NCI-H2081 treated with DMSO at 0.1 percent for 48 hours (cell line): Measurements from ENCODE around the gene CPXM1.
"Not testable (repeated sequence)": the region's sequence is repeated elsewhere in the genome, so short reads cannot be mapped to it uniquely, and the experiment has no call there.

Source experiments
- DNase-seq: peaks from one replicate; lab custom pipeline; 2025; lab: John Stamatoyannopoulos, UW

Gene CPXM1

DNA sequence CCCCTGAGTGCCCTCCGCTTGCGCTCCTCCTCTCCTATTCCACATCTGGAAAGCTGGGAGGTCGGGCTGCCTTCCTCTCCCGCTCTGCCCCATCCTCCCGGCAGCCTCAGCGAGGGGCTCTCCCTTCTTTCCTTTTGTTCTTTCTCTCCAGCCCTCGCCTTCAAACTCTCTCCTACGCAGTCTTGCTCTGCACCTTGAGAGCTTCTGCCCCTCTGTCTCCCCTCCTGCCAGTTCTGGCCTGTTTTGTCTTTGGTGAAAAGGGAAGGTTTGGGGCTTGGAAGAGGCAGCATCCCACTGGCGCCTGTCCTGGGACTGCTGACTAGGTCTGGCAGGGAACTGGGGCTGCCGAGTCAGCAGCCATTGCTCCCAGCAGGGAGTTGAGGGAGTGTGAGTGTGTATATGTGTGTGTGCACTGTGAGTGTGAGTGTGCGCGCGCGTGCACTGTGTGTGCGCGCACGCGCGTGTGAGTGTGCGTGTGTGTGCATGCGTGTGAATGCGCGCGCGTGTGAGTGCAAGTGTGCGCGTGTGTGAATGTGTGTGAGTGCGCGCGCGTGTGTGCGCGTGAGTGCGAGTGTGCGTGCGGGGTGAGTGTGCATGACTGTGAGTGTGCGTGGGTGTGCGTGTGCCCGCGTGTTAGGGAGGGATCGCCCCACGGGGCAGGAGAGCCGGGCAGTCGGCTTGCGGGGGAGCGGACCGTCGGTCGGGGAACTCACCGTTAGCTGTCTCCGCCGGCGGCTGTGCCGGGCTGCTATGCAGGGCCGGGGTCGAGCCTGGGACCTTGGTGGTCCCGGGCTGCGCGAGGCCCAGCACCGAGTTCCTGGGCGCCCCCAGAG lies 523 bp downstream of the CPXM1 start:
- DNase-seq = no peak

DNA sequence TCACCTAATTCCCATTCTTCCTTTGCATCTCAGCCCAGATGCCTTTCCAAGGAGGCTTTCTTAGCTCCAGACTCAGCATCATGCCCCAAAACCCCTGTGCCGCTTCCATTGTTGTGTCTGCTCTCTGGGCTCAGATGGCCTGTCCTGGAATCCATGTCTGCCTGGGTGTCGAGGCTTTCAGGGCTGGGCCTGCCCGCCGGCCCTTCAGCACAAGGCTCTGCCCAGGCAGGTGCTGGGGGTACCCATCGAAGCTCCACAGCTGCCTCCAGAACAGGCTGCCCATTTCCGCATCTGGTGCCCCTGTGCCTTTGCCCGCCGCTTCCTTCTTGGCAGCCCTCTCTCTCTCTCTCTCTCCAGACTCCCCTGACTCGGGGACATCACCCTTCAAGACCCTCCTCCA lies 1.2 kb downstream of the CPXM1 start:
- no peak for DNase-seq

DNA sequence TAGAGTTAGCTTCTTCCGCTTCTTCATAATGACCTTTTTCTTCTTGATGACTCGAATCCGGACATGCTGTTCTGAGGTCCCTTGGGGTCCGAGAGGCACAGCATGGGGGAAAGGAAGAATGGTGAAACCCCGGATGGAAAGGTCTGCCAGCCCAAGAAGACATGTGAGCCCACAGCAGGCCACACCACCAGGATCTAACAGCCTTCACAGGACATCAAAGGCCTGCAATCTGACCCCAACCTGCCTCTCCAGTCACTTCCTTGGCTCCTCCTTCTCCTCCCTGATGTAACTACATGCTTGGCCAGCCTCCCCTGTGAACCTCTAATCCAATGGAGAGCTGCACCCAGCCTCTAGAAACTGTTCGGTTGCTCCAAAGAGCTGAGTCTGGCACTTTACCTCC lies 1.6 kb downstream of the CPXM1 start:
- DNase-seq = no peak

DNA sequence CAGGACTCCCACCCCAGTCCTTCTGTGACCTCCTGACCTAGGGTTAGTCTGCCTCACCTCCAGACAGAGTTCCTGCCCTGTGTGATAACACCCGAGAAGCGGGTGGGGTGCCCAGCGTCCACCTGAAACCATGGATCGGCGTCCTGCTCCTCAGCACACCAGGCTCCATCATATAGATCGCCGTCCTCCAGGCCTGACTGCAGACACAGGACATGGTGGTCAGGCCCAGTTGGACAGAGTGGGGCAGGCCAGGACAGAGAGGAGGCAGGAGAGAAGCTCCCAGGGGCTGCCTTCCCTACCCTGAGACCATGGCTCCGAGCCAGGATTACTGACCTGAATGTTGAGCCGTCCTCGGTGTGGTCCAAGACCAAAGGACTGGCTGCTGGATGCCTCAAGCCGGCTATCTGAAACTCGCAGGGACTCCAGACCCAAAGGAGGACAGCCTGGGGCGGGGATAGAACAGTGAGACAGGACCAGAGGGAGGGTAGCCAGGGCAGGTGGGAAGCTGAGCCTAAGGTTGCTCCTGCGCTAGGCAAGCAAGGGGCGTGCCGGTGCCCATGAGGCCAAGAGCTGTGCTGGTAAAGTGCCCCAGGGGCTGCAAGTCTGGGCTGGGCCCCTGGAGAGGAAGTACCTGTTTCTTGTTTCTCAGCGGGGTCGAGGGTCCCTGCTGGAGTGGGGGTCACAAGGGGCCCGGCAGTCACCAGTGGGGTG lies 2.2 kb downstream of the CPXM1 start:
- no peak for DNase-seq

DNA sequence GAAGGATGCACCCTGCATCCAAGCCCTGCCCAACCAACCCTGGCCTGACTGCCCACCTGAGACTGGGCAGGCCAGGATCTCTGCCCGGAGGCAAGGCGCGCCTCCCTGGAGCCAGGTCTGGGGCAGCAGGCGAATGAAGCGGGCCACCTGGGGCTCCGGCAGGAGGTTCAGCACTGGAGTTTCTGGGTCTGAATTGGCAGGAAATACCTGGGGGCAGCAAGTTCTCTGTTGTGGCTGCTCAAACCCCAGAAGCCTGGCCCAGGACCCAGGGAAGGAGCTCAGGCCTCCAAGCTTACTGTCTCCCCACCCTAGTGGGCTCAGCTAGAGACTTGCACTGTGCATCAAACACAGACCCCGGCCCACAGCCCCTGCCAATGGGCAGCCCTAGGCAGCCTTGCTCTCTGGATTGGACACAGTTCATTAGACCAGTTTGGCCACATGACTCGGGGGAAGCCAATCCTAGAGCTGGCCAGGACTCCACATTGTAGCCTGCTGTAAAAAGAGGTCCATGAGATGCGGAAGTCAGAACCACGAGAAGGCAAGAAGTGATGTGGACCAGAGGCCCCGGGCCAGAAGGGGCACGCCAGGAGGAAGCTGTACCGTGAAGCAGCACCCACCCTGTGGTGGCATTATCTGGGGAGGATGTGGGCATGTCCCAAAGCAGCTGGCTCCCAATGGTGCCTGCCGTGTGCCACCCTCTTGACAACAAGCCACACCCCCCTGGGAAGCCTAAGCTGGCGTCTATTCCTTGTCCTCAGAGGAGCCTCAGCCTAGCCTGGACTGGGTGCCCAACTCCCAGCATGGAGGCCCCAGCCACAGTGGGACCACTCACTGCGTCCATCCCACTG lies 3.1 kb downstream of the CPXM1 start:
- no peak for DNase-seq

DNA sequence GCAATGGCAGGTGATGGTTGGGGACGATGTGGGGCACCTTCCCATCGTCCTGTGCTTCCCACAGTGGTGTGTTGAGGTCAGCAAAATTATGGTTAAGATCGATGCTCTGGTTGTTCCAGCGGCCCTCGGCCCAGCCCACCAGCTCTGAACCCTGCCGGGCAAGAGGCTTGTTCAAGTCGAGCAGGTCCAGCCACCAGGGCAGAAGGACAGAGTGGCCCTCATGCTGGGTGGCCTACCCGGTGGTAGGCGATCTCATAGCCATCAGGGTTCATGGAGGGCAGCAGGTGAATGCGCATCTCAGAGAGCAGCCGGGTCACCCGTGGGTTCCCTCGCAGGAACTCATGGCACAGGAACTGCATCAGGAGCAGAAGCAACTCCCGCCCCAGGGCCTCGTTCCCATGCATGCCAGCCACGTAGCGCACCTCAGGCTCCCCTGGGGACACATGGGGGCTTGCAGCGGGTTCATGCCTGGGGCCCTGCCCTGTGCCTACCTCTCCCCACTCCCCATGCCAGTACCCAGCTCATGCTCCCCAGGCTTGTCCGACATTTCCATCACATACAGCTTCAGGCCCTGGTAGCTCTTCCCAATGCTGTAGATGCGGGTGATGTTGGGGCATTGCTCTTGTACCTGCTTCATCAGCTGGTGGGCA lies 4.3 kb downstream of the CPXM1 start:
- DNase-seq = no peak

DNA sequence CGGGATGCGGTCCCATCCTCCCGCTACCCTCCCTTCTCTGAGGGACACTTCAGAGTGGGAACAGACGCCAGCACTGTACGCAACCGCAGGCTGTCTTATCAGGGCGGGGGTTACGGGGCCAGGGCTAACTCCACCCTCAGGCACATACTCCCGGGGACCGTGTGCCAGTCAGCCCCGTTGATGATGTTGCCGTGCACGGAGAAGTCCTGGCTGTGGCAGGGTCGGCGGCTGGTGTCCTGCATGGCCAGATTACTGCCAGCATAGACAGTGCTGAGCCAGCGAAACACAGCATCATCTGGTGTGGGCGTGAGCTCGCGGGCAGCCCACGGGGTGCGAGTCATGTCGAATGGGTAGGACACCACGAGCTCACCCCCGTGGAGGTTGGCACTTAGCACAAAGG lies 5.0 kb downstream of the CPXM1 start:
- no peak for DNase-seq

DNA sequence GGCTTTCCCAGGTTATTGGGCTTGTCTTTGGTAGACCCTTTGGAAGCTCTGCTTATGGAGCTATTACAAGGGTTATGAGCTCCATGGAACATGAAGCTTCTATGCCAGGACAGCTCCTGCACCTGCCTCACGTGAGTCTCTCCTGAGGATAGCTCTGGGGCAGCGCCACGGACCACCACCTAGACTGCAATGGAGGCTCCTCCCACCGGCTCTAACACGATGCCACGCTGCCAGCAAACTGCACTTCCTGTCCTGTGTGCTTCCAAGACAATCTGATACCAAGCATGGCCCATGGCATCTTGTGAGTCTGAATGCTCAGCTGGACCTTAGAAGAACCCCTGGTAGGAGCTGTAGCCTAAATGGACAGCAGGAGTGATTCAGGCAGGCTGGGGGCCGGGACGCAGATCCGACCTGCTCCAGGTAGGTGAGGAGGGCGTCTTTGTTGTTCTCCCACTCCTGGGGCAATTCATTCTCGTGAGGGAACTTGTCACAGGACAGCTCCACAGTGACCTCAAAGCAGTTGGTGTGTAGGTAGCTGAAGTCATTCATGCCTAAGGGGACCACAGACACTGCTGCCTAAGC lies 5.5 kb downstream of the CPXM1 start:
- no peak for DNase-seq

DNA sequence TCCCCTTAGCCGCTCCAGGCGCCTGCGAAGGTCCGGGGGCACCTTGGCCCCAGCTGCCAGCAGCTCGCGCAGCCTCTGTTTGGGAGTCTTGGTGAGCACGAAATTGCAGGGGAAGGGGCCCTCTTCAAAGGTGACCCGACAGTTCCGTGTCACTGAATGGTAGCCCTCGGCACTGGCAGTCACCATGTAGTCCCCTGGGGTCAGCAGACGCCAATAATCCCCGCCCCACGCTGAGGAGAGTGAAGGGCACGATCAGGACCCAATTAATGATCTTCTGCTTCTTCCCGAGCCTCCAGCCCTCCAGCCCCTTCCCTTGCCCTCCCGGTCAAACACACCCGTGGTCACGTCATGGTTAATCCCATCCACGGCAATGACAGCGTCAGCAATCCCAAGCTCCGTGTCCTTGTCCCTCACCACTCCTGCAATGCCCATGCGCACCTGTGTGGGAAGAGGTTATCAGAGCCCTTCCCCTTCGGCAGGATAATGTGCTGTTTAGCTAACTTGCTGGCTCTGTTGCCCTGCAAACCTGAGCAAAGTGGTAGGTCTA lies 6.2 kb downstream of the CPXM1 start:
- no peak for DNase-seq

DNA sequence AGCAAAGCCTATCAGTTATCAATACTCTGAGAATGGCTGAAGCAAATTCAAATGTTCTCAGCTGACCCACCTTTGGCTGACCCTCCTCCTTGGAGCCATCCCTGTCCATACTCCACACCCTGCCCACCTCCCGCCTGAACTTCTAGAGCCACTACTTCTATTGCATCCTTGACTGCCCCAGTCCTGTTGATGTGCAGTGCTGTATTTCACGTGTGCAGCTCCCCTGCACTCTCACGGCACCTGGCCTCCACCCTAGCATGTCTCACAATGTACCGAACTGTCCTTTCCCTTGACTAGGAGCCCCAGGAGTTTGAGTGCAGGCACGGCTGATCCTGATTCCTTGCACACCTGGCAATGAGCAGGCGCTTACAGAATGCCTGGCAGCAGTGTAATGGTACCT lies 7.0 kb downstream of the CPXM1 start:
- no peak for DNase-seq

DNA sequence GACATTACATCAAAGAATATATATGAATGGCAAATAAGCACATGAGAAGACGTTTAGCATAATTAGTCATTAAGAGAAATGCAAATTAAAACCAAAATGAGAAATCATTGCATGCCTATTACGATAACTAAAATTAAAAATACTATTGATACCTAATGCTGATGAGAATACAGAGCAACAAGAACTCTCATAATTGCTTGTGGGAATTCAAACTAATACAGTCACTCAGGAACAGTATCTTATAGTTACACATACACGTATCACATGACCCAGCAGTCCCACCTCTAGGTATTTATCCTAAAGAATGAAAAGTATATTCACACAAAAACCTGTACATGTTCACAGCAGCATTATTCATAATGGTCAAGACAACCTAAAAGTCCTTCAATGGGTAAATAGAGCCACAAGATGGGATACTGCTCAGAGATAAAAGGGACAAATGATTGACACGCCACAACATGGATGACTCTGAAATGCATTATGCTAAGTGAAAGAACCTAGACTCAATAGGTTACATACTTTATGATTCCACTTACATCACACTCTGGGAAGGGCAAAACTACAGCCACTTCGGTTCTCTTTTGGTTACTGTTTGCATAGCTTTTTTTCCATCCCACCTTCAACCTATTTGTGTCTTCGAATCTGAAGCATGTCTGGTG lies 16.4 kb downstream of the CPXM1 start:
- DNase-seq = no peak

DNA sequence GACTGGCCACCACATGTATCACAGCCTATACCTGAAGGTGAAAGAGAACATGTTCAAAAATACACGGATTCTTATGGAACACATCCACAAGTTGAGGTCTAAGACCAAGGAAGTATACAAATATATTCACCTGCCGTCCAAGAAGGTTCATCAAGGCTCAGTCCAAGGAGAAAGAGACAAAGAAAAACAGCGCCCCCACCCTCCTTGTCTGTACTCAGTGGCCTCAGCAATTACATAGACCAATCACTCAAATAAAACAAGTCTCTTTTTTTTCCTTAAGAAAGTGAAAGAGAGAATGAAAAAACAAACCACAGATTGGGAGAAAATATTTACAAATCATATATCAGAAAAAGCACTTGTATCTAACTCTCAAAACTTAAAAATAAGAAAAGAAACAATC lies 19.5 kb downstream of the CPXM1 start:
- DNase-seq = no peak

DNA sequence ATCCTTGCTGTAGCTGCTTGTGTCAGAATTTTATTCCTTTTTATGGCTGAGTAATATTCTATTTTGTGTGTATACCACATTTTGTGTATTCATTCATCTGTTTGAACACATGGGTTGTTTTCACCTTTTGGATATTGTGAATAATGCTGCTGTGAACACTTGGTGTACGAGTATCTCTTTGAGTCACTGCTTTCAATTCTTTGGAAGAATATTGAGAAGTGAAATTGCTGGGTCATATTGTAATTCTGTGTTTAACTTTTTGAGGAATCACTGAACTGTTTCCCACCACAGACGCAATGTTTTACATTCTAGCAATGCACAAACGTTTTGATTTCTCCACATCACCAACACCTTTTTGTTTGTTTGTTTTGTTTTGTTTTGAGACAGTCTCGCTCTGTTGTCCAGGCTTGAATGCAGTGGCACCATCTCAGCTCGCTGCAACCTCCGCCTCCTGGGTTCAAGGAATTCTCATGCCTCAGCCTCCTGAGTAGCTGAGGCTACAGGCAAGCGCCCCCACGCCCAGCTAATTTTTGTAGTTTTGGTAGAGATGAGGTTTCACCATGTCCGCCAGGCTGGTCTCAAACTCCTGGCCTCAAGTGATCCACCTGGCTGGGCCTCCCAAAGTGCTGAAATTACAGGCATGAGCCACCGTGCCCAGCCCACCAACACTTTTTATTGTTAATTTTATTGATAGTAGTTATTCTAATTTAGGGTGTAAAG lies 21.7 kb downstream of the CPXM1 start:
- DNase-seq = no peak

DNA sequence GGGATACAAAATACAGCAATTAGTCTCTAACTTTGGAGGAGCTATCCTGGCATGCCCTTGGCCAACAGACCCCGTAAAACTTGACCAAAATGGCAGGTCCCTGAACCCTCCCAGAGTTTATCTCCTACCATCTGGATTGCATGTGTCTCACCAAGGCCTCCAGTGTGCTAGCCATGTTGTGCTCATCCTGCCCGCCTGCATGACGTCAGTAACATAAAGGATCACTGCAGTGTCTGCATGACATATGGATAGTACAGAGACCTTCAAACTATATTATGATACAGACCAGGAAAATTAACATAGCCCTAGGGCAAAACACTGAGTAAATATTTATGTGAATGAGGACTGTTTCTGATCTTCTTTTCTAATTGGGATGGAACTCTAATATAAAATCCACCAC lies 25.3 kb downstream of the CPXM1 start:
- no peak for DNase-seq

DNA sequence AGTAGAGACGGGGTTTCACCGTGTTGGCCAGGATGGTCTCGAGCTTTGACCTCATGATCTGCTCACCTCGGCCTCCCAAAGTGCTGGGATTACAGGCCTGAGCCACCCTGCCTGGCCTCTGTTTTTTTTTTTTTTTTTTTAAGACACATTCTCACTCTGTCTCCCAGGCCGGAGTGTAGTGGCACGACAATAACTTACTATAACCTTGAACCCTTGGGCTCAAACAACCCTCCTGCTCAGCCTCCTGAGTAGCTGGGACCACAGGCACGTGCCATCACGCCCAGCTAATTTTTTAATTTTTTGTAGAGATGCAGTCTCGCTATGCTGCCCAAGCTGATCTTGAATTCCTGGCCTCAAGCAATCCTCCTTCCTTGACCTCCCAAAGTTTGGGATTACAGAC lies 26.6 kb downstream of the CPXM1 start:
- no peak for DNase-seq

DNA sequence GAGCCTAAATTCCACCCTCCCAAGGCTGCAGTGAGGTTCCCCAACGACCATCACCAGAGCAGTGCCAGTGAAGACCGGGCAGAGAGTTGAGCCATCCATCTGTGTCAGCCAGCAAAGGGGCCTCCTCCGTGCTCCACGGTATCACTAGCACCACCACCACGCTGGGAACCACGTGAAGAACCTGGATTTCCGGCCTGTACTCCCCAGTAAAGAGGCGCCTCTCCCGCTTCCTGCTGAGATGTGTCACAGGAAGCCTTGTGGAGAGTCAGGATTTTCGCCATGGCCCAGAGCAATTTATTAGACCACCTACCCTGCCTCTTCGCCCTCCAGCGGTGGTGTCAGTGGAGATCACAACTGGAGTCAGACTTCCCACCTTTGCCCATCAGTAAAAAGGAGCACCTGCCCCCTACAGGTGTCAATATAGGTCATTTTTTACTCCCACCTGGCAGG lies 28.8 kb downstream of the CPXM1 start:
- no peak for DNase-seq

DNA sequence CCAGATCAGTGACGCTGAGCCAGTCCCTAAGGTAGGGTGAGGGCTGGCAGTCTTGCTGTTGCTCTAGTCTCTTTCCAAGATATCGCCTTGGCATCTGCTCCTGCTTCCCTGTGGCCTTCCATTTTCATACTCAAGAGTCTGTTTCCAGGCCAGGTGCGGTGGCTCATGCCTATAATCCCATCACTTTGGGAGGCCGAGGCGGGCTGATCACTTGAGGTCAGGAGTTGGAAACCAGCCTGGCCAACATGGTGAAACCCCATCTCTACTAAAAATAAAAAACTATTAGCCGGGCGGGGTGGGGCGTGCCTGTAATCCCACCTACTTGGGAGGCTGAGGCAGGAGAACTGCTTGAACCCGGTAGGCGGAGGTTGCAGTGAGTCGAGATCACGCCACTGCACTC lies 30.3 kb downstream of the CPXM1 start:
- not testable (repeated sequence) for DNase-seq

DNA sequence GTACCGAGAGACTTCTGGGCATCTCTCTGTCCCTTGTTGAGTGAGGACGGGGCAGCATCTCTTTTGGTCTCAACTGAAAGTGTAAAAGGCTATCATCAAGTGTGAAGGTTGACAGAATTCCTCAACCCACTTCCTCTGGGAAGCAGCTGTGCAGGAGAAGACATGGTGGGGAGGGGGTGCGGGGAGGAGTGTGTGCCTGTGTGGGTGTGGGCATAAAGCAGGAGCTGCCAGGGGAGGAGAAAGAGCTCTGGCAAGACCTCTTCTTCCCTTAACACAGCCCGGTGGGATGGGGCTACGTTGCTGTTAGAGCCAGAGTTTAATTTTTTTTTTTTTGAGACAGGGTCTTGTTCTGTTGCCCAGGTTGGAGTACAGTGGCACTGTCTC lies 31.8 kb downstream of the CPXM1 start:
- no peak for DNase-seq

DNA sequence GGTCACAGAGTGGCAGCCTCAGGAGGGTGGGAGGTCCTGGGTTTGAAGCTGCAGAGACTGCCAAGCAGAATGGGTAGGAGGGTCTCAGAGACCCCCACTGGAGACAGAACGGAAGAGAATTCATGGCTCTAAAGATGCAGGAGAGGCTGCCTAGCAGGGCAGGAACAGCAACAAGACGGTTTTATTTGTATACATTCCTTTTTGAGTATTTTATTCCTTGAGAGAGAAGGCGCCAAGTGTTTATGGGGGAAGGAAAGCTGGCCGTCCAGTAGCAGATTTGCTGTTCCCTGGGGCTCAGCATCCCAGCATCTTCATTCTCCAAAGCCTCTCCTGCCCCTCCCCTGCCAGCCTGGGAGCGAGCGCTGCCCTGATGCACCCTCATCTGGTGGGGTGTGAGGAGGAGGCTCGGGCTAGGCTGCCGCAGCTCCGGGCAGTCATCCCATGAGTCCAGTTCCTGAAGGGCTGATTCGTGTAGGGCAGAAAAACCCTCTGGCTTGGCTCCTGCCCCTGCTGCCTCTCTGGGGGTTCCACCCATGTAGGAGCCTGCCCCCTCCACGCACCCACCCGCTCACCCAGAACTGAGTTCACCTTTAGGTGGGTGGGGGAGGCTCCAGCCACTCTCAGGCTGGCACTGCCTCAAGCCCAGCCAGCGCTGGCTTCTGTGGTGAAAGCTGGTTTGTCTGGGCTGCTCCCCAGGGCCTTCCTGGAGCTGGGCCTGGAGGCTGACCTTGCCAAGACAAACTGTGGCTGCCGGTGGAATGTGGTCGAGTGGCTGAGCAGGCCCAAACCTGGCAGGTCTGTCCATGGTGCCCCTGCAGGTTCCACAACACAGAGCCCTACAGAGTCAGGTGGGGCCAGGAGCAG lies 32.4 kb downstream of the CPXM1 start:
- no peak for DNase-seq
